ENCODE measurements around the gene GLRX5. TPM values are rescaled to one million over a fixed set of nuclear protein-coding genes. Genes with fewer than 3 reads are reported as not detected.

GLRX5 gene
- total and polyA plus RNA-seq, 2 experiments from 2014 or later, result 91.4 to 130 TPM

- no peak for TF ChIP-seq POLR2AphosphoS5 (IDR thresholded peaks at IDR 0.05; ENCODE audit: low read depth)
- no peak for TF ChIP-seq CTCF (conservative IDR thresholded peaks at IDR 0.05; ENCODE audit: low read depth in 2 of 2)
- TF ChIP-seq, protein P1, sequence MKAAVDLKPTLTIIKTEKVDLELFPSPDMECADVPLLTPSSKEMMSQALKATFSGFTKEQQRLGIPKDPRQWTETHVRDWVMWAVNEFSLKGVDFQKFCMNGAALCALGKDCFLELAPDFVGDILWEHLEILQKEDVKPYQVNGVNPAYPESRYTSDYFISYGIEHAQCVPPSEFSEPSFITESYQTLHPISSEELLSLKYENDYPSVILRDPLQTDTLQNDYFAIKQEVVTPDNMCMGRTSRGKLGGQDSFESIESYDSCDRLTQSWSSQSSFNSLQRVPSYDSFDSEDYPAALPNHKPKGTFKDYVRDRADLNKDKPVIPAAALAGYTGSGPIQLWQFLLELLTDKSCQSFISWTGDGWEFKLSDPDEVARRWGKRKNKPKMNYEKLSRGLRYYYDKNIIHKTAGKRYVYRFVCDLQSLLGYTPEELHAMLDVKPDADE (IDR thresholded peaks at IDR 0.05), result no peak
- TF ChIP-seq STAT1 (IDR thresholded peaks at IDR 0.05; ENCODE audit: unreplicated experiment), result no peak
These were observed 13.8 kb upstream of the GLRX5 start (continued) for GRCh38 chr14:95521001-95521400.

- Histone ChIP-seq H3F3A (replicated peaks; ENCODE audit: low read depth) (no peaks in the 10 kb centered on the region; the same call in 1 of the 2 replicates), H2AFZ (no peak overlapping the region), H3K27me3 (ENCODE audit: insufficient read depth) (peaks cover 24% of the 10 kb centered on the region), H4K20me1 (replicated peaks; ENCODE audit: insufficient read depth) (no peaks in the 10 kb centered on the region; the same call in 1 of the 2 replicates), H3K9me2 (ENCODE audit: insufficient read depth) (no peaks in the 10 kb centered on the region), H3K36me3 (ENCODE audit: insufficient read depth) (no peaks in the 10 kb centered on the region), H3K79me2 (replicated peaks; ENCODE audit: insufficient read depth) (no peaks in the 10 kb centered on the region), H3K27ac (ENCODE audit: low read depth) (no peak overlapping the region), H3K4me1 (ENCODE audit: insufficient read depth) (peaks cover 15% of the 10 kb centered on the region), H3K4me2 (no peak overlapping the region), H3K4me3 (no peak overlapping the region)
- Mint-ChIP-seq H3K9me3 (no peaks in the 10 kb centered on the region), H3K4me3 (no peak overlapping the region), H3K36me3 (ENCODE audit: low read depth) (no peaks in the 10 kb centered on the region), H3K27ac (no peak overlapping the region), H3K4me1 (peaks cover 28% of the 10 kb centered on the region), H3K27me3 (ENCODE audit: insufficient read depth, low read depth, poor library complexity) (peaks cover 14% of the 10 kb centered on the region)
- no peak for ATAC-seq
- no peak for DNase-seq (ENCODE audit: low spot score)
- TF ChIP-seq CREB1 (CRISPR knock-in tag; IDR thresholded peaks at IDR 0.05; ENCODE audit: low read depth) (no peak), JUNB (IDR thresholded peaks at IDR 0.05; ENCODE audit: unreplicated experiment) (no peak), POLR2AphosphoS5 (IDR thresholded peaks at IDR 0.05; ENCODE audit: low read depth) (no peak), STAT1 (IDR thresholded peaks at IDR 0.05; ENCODE audit: unreplicated experiment) (no peak), ZNF331 (CRISPR knock-in tag; IDR thresholded peaks at IDR 0.05; ENCODE audit: low read depth) (no peak), EZH2 (IDR thresholded peaks at IDR 0.05; ENCODE audit: low read depth, unreplicated experiment) (no peak), ZNF114 (CRISPR knock-in tag; IDR thresholded peaks at IDR 0.05) (no peak), EZH2phosphoT487 (IDR thresholded peaks at IDR 0.05; ENCODE audit: unreplicated experiment) (no peak), CTCF (conservative IDR thresholded peaks at IDR 0.05; ENCODE audit: low read depth in 2 of 2) (no peak)
- TF ChIP-seq, protein P2, sequence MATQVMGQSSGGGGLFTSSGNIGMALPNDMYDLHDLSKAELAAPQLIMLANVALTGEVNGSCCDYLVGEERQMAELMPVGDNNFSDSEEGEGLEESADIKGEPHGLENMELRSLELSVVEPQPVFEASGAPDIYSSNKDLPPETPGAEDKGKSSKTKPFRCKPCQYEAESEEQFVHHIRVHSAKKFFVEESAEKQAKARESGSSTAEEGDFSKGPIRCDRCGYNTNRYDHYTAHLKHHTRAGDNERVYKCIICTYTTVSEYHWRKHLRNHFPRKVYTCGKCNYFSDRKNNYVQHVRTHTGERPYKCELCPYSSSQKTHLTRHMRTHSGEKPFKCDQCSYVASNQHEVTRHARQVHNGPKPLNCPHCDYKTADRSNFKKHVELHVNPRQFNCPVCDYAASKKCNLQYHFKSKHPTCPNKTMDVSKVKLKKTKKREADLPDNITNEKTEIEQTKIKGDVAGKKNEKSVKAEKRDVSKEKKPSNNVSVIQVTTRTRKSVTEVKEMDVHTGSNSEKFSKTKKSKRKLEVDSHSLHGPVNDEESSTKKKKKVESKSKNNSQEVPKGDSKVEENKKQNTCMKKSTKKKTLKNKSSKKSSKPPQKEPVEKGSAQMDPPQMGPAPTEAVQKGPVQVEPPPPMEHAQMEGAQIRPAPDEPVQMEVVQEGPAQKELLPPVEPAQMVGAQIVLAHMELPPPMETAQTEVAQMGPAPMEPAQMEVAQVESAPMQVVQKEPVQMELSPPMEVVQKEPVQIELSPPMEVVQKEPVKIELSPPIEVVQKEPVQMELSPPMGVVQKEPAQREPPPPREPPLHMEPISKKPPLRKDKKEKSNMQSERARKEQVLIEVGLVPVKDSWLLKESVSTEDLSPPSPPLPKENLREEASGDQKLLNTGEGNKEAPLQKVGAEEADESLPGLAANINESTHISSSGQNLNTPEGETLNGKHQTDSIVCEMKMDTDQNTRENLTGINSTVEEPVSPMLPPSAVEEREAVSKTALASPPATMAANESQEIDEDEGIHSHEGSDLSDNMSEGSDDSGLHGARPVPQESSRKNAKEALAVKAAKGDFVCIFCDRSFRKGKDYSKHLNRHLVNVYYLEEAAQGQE (IDR thresholded peaks at IDR 0.05; ENCODE audit: unreplicated experiment), result no peak
- TF ChIP-seq, protein P1 (IDR thresholded peaks at IDR 0.05), result no peak
These were observed 12.7 kb upstream of the GLRX5 start for GRCh38 chr14:95522116-95522515.
